T1000 (cell line): ENCODE measurements around the gene APOM.

Experiments used
- DNase-seq: peaks from one replicate; lab custom pipeline; 2025; ENCODE audit warnings: mixed read lengths; lab: John Stamatoyannopoulos, UW

APOM gene

DNA sequence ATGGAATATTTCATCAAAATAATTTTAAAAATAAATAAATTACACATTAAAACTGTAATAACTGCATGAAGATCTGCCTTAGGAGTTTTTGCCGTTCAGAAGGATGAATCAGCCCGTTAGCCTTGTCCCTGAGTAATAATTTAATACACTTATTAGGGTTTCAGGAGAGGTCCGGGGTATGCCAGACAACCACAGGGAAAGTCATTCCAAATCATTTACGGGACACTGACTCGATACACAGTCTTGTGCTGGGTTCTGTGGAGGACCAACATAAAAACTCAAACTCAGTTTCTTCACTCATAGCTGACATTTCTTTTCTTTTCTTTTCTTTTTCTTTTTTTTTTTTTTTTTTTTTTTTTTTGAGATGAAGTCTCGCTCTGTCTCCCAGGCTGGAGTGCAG is 50.2 kb downstream of the APOM start:
- DNase-seq = no peak

DNA sequence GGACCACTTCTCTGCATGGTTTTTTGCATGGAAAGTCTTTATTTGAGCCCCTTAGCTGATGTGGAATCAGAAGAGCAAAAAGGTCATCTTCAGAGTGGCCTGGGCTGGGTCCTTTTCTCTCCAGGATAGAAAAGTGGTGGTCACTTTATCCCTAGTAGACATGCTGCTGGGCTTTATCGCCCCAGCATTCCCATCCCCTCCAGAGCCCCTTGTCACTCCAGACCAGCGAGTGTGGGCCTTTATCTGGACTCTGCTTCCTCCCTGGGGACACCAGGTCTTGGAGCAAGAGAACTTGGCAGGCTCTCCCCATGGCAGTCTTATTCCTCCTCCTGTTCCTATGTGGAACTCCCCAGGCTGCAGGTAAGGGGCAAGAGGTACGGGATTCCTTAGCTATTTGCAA is 50.9 kb downstream of the APOM start, which contains the start of gene LY6G6F:
Gene LY6G6F, plus strand, starts transcription at position 268 of the 400 bp plus-strand sequence. Its CDS starts 41 bp downstream, at position 309.
- DNase-seq = no peak

DNA sequence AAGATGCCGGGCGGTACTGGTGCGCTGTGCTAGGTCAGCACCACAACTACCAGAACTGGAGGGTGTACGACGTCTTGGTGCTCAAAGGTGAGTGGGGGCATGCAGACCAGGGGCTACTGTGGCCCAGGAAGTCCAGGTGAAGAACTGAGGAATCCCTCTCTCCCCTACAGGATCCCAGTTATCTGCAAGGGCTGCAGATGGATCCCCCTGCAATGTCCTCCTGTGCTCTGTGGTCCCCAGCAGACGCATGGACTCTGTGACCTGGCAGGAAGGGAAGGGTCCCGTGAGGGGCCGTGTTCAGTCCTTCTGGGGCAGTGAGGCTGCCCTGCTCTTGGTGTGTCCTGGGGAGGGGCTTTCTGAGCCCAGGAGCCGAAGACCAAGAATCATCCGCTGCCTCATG is 52.0 kb downstream of the APOM start:
- no peak for DNase-seq
